ENCODE results near the gene EBPL.
"Not testable (repeated sequence)": the region's sequence is repeated elsewhere in the genome, so short reads cannot be mapped to it uniquely, and the experiment has no call there.

EBPL gene

GRCh38 chr13:49632156-49632555 is 59.1 kb downstream of the EBPL start:
- DNase-seq: no peak

- DNase-seq: no peak
Measured at GRCh38 chr13:49630580-49630979, 60.7 kb downstream of the EBPL start.

GRCh38 chr13:49629947-49630346 is 61.3 kb downstream of the EBPL start:
- DNase-seq: no peak

GRCh38 chr13:49629196-49629938 is 61.9 kb downstream of the EBPL start:
- DNase-seq: no peak

- no peak for DNase-seq
Measured at GRCh38 chr13:49627831-49628652, 63.2 kb downstream of the EBPL start, which contains the start of gene ARL11. TSS of gene ARL11 (plus strand) at chr13:49628507. CDS start at chr13:49630448, 1,941 bp downstream.

- no peak for DNase-seq
Measured at GRCh38 chr13:49625392-49626079, 65.8 kb downstream of the EBPL start.

GRCh38 chr13:49624229-49624628 is 67.1 kb downstream of the EBPL start:
- no peak for DNase-seq

GRCh38 chr13:49622174-49622946 is 68.9 kb downstream of the EBPL start:
- DNase-seq: no peak

- no peak for DNase-seq
Measured at GRCh38 chr13:49620170-49620621, 71.1 kb downstream of the EBPL start.

GRCh38 chr13:49616676-49617065 is 74.6 kb downstream of the EBPL start:
- DNase-seq: no peak

GRCh38 chr13:49615836-49616675 is 75.2 kb downstream of the EBPL start:
- no peak for DNase-seq

GRCh38 chr13:49612042-49612441 is 79.2 kb downstream of the EBPL start:
- not testable (repeated sequence) for DNase-seq

Data from NCI-H524 (cell line).